HepG2 (cell line): ENCODE measurements around the gene NUDT17. TPM values are rescaled to one million over a fixed set of nuclear protein-coding genes. Genes with fewer than 3 reads are reported as not detected.

ENCODE experiments used
- CCAR2 ChIP-seq: fragments of 200-400 bp; formaldehyde crosslinking; optimal IDR thresholded peaks from 2 replicates; pipeline ENCODE3; 2018; ENCODE audit warnings: low read depth, mild to moderate bottlenecking, low read length, moderate library complexity
- CHCHD3 ChIP-seq: sonication (generic); formaldehyde crosslinking; IDR thresholded peaks from 2 replicates; pipeline ENCODE4 v1.8.0; 2022; ENCODE audit warnings: mild to moderate bottlenecking, missing genetic modification reagents, moderate library complexity
- ETV5 ChIP-seq: IDR thresholded peaks from 2 replicates; pipeline ENCODE4 v1.6.1; 2018; ENCODE audit warnings: missing biosample characterization, missing genetic modification reagents, inconsistent platforms, borderline replicate concordance
- ETV6 ChIP-seq: sonication (generic); formaldehyde crosslinking; conservative IDR thresholded peaks from 2 replicates; pipeline ENCODE4 v1.4.0; 2020; ENCODE audit warnings: missing genetic modification reagents
- FOXK1 ChIP-seq: sonication (generic); formaldehyde crosslinking; IDR thresholded peaks from 2 replicates; pipeline ENCODE4 v1.4.0; 2020; ENCODE audit warnings: low read depth, missing genetic modification reagents, borderline replicate concordance
- HCFC1 ChIP-seq: fragments of 150-350 bp; IDR thresholded peaks from 2 replicates; pipeline ENCODE4 v1.6.1; 2014; ENCODE audit warnings: low read depth, low read length
- HOXD1 ChIP-seq: sonication (generic); formaldehyde crosslinking; IDR thresholded peaks from 2 replicates; pipeline ENCODE4 v1.5.0; 2020; ENCODE audit warnings: missing genetic modification reagents
- KAT7 ChIP-seq: IDR thresholded peaks from 2 replicates; pipeline ENCODE4 v1.6.1; 2018; ENCODE audit warnings: borderline replicate concordance, missing compliant biosample characterization
- MBD4 ChIP-seq: IDR thresholded peaks from 2 replicates; pipeline ENCODE4 v1.6.1; 2012; ENCODE audit warnings: low read length, inconsistent platforms, borderline replicate concordance
- NR2C2 ChIP-seq: sonication (generic); formaldehyde crosslinking; IDR thresholded peaks from 2 replicates; pipeline ENCODE4 v1.4.0; 2020; ENCODE audit warnings: missing genetic modification reagents, mild to moderate bottlenecking, moderate library complexity, borderline replicate concordance
- NR2F2 ChIP-seq: IDR thresholded peaks from 2 replicates; pipeline ENCODE4 v1.6.1; 2012; ENCODE audit warnings: low read depth, inconsistent platforms, borderline replicate concordance
- PTBP1 ChIP-seq: fragments of 200-400 bp; formaldehyde crosslinking; IDR thresholded peaks from 2 replicates; pipeline ENCODE4 v1.6.1; 2018; ENCODE audit warnings: low read length, low read depth; ENCODE audit not compliant: poor library complexity, severe bottlenecking
- RXRB ChIP-seq: IDR thresholded peaks from 2 replicates; pipeline ENCODE4 v1.6.1; 2016; ENCODE audit warnings: borderline replicate concordance, missing genetic modification reagents, missing compliant biosample characterization
- SRSF9 ChIP-seq: fragments of 200-400 bp; formaldehyde crosslinking; IDR thresholded peaks from 2 replicates; pipeline ENCODE4 v1.6.1; 2018; ENCODE audit warnings: borderline replicate concordance, mild to moderate bottlenecking, low read depth, low read length; ENCODE audit not compliant: insufficient read depth, poor library complexity, severe bottlenecking
- STAT6 ChIP-seq: sonication (generic); formaldehyde crosslinking; IDR thresholded peaks from 2 replicates; pipeline ENCODE4 v1.4.0; 2020; ENCODE audit warnings: missing genetic modification reagents, mild to moderate bottlenecking, borderline replicate concordance
- YEATS2 ChIP-seq: sonication (generic); formaldehyde crosslinking; IDR thresholded peaks from 2 replicates; pipeline ENCODE4 v1.4.0; 2020; ENCODE audit warnings: missing genetic modification reagents, borderline replicate concordance
- ZNF264 ChIP-seq: sonication (generic); formaldehyde crosslinking; IDR thresholded peaks from 2 replicates; pipeline ENCODE4 v1.4.0; 2020; ENCODE audit warnings: missing genetic modification reagents
- ZNF280B ChIP-seq: sonication (generic); formaldehyde crosslinking; IDR thresholded peaks from 2 replicates; pipeline ENCODE4 v1.5.0; 2020; ENCODE audit warnings: missing genetic modification reagents, mild to moderate bottlenecking, borderline replicate concordance
- ZNF430 ChIP-seq: sonication (generic); formaldehyde crosslinking; IDR thresholded peaks from 2 replicates; pipeline ENCODE4 v1.9.0; 2021; ENCODE audit warnings: mild to moderate bottlenecking, missing genetic modification reagents
- ZNF432 ChIP-seq: sonication (generic); formaldehyde crosslinking; IDR thresholded peaks from 2 replicates; pipeline ENCODE4 v1.5.0; 2020; ENCODE audit warnings: missing genetic modification reagents, mild to moderate bottlenecking, borderline replicate concordance
- ZNF550 ChIP-seq: sonication (generic); formaldehyde crosslinking; IDR thresholded peaks from 2 replicates; pipeline ENCODE4 v1.4.0; 2020; ENCODE audit warnings: mild to moderate bottlenecking, missing genetic modification reagents, borderline replicate concordance
- ZNF557 ChIP-seq: sonication (generic); formaldehyde crosslinking; IDR thresholded peaks from 2 replicates; pipeline ENCODE4 v1.4.0; 2020; ENCODE audit warnings: missing genetic modification reagents
- ZNF580 ChIP-seq: IDR thresholded peaks from 2 replicates; pipeline ENCODE4 v1.6.1; 2016; ENCODE audit warnings: low read depth, borderline replicate concordance
- ZNF790 ChIP-seq: sonication (generic); formaldehyde crosslinking; IDR thresholded peaks from 2 replicates; pipeline ENCODE4 v1.8.0; 2022; ENCODE audit warnings: missing genetic modification reagents, mild to moderate bottlenecking, borderline replicate concordance
- ZSCAN22 ChIP-seq: sonication (generic); formaldehyde crosslinking; IDR thresholded peaks from 2 replicates; pipeline ENCODE4 v1.4.0; 2020; ENCODE audit warnings: mild to moderate bottlenecking, missing genetic modification reagents
- ZSCAN25 ChIP-seq: sonication (generic); formaldehyde crosslinking; IDR thresholded peaks from 2 replicates; pipeline ENCODE4 v1.8.0; 2022; ENCODE audit warnings: mild to moderate bottlenecking, missing genetic modification reagents
- polyA plus RNA-seq, 8 experiments: library from polyadenylated mRNA; depleted of rRNA in 3 of 8; stranded (reverse) in 7 of 8; unstranded in 1 of 8; fragments of >200 nt; fragmentation: Illumina TruSeq in 4 of 8; extraction: Trizol in 4 of 8; gene quantifications; 2 replicates each; pipeline versions ENCODE4 v1.2.1 to v1.2.3, GENCODE V29; 2011 to 2016; ENCODE audit warnings: low read depth in 4 of 8, missing spikeins in 1 of 8, mixed read lengths in 1 of 8; ENCODE audit not compliant: insufficient read depth in 1 of 8
- total RNA-seq, 5 experiments: library from RNA; depleted of rRNA; stranded (reverse); fragments of >200 nt; fragmentation: Illumina TruSeq; extraction: Trizol; gene quantifications; 2 replicates each; pipeline ENCODE4 v1.2.3, GENCODE V29; 2016; ENCODE audit warnings: low read depth in 1 of 5

NUDT17 gene
- total and polyA plus RNA-seq, 2 of the 13 experiments (the other 11 are each of a cell fraction or from before 2014, with no cell fraction given): 2.6 to 5.8 TPM

GRCh38 chr1:145891587-145892485, 46.4 kb downstream of the NUDT17 start (continued):
- TF ChIP-seq NR2C2 (CRISPR knock-in tag) (peak; percentile 37; the same call in 1 of the 2 replicates), ETV6 (CRISPR knock-in tag) (no peak), YEATS2 (CRISPR knock-in tag) (peak; percentile 52; the same call in 1 of the 2 replicates), ZSCAN22 (CRISPR knock-in tag) (no peak), CCAR2 (no peak), MBD4 (no peak; the same call in 1 of the 2 replicates), RXRB (CRISPR knock-in tag) (peak; percentile 86), NR2F2 (no peak), ZNF580 (CRISPR knock-in tag) (peak; percentile 68; the same call in 1 of the 2 replicates), ETV5 (CRISPR knock-in tag) (peak; percentile 98), FOXK1 (CRISPR knock-in tag) (peak; percentile 88; the same call in 1 of the 2 replicates), ZNF557 (CRISPR knock-in tag) (0 out of 2 replicates have a peak, but pooled peaks have one; percentile 47), STAT6 (no peak), CHCHD3 (no peak), ZNF430 (CRISPR knock-in tag) (no peak), SRSF9 (no peak), ZSCAN25 (CRISPR knock-in tag) (no peak), KAT7 (CRISPR knock-in tag) (no peak), ZNF432 (CRISPR knock-in tag) (no peak), ZNF790 (0 out of 2 replicates have a peak, but pooled peaks have one; percentile 49), PTBP1 (no peak), ZNF550 (CRISPR knock-in tag) (no peak), ZNF280B (CRISPR knock-in tag) (no peak; the same call in 1 of the 2 replicates), HCFC1 (no peak), HOXD1 (CRISPR knock-in tag) (no peak), ZNF264 (CRISPR knock-in tag) (no peak; the same call in 1 of the 2 replicates)
